ENCODE results near the gene C16orf92.
"Not testable (repeated sequence)": the region's sequence is repeated elsewhere in the genome, so short reads cannot be mapped to it uniquely, and the experiment has no call there.

The C16orf92 gene

DNA sequence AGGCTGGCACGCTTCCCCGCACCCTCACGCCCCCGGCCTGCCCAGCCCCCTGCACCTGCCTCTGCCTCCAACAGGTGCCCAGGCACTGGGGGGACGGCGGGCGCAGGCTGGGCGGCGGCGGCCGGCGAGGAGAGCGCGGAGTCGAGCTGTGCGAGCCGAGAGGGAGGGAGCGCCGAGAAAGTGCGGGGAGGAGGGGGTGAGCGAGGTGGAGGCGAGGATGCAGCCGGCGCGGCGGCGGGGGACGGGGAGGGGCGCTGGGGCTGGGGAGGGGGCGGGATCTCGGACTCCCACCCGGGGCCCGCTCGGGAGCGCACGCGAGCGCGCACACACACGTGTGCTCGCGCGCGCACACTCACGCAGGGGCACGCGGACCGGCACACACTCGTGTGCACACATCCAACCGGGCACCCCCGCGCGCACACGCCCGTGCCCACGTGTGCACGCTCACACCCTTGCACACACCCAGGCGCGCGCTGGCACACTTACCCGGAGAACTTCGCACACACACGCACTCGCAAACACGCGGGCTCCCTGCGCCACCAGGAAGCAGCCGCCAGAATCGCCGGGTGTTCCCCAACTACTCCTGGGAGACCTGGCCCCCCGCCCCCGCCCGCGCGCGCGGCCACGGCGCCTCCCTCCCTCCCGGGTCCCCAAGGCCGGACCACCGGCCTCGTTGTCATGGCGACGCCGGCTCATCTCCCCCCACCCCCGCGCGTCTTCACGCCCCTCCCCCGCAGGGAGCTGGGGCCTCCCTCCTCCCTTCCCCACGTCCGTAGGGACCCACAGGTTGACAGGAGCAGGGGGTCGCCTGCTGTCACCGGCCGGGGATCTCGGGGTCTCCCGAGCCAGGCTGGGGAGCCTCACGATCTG is 11.9 kb upstream of the C16orf92 start, which contains the start of gene DOC2A:
TSS of gene DOC2A (minus strand) at position 184 of the 870 bp plus-strand sequence. CDS start 805 bp downstream, outside the sequence.
- Mint-ChIP-seq H3K4me1 (peaks cover 5% of the 10 kb centered on the region), H3K36me3 (ENCODE audit: low read depth) (no peaks in the 10 kb centered on the region), H3K4me3 (peak within 1 kb of the TSS; percentile 84 to 88 (median 87)), H3K27ac (no peak within 1 kb of the TSS), H3K9me3 (no peaks in the 10 kb centered on the region), H3K27me3 (ENCODE audit: low read depth) (peaks cover 45% of the 10 kb centered on the region)
- TF ChIP-seq, protein P1, sequence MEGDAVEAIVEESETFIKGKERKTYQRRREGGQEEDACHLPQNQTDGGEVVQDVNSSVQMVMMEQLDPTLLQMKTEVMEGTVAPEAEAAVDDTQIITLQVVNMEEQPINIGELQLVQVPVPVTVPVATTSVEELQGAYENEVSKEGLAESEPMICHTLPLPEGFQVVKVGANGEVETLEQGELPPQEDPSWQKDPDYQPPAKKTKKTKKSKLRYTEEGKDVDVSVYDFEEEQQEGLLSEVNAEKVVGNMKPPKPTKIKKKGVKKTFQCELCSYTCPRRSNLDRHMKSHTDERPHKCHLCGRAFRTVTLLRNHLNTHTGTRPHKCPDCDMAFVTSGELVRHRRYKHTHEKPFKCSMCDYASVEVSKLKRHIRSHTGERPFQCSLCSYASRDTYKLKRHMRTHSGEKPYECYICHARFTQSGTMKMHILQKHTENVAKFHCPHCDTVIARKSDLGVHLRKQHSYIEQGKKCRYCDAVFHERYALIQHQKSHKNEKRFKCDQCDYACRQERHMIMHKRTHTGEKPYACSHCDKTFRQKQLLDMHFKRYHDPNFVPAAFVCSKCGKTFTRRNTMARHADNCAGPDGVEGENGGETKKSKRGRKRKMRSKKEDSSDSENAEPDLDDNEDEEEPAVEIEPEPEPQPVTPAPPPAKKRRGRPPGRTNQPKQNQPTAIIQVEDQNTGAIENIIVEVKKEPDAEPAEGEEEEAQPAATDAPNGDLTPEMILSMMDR (IDR thresholded peaks at IDR 0.05; ENCODE audit: unreplicated experiment in 3 of 3): no peak

DNA sequence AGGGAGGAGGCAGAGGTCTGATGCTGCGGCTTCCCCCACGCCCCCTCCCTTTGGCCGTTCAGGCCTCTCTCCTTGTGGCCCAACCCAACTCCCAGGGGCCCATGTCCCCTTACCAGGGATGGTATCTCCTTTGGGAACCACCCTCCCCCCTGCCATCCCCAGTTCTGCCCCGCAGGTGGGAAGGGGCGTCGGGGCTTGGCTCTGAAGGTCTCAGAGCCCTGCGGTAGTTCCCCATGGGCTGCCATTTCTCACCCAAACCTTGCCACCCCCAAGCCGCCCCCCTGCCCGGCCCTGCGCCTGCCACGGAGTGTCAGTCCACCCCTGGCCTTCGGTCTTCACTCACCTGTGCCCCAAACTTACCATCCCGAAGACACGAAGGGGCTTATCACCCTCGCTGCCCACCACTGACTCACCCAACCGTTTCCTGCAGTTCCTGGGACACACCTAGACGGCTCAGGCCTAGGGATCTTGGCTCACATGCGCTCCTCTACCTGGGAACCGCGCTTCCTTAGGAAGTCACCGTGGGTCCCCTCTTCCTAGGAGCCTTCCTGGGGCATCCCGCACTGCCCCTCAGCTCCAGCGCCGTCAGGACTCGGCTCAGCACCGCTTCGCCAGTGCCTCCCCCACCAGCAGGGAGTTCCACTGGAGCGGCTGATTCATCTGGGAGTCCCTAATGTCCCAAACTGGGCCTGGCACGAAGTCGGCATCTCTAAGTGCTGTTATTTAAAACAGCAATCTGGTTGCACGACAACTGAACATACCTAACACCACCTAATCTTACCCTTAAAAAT is 11.1 kb upstream of the C16orf92 start:
- TF ChIP-seq, protein P1 (IDR thresholded peaks at IDR 0.05; ENCODE audit: unreplicated experiment in 3 of 3): no peak
- Mint-ChIP-seq H3K36me3 (ENCODE audit: low read depth) (no peaks in the 10 kb centered on the region), H3K4me1 (peaks cover 5% of the 10 kb centered on the region), H3K9me3 (no peaks in the 10 kb centered on the region), H3K4me3 (peak overlapping the region; percentile 84 to 88 (median 87)), H3K27ac (no peak overlapping the region), H3K27me3 (ENCODE audit: low read depth) (peaks cover 50% of the 10 kb centered on the region)

- not testable (repeated sequence) for H3K4me1 Mint-ChIP-seq; H3K36me3 Mint-ChIP-seq (ENCODE audit: low read depth); H3K27ac Mint-ChIP-seq; H3K9me3 Mint-ChIP-seq
- Mint-ChIP-seq H3K27me3 (ENCODE audit: low read depth) (peaks cover 50% of the 10 kb centered on the region), H3K4me3 (peak overlapping the region in 2 of 3 experiments; percentile 40 to 84)
These were observed 10.4 kb upstream of the C16orf92 start for GRCh38 chr16:30012598-30012997.

GRCh38 chr16:30015450-30015849 is 7.5 kb upstream of the C16orf92 start:
- not testable (repeated sequence) for H3K36me3 Mint-ChIP-seq (ENCODE audit: low read depth); H3K27ac Mint-ChIP-seq; H3K9me3 Mint-ChIP-seq; H3K4me1 Mint-ChIP-seq
- Mint-ChIP-seq H3K4me3 (peak overlapping the region in 1 of 3 experiments; percentile 30), H3K27me3 (ENCODE audit: low read depth) (peaks cover 36% of the 10 kb centered on the region)

DNA sequence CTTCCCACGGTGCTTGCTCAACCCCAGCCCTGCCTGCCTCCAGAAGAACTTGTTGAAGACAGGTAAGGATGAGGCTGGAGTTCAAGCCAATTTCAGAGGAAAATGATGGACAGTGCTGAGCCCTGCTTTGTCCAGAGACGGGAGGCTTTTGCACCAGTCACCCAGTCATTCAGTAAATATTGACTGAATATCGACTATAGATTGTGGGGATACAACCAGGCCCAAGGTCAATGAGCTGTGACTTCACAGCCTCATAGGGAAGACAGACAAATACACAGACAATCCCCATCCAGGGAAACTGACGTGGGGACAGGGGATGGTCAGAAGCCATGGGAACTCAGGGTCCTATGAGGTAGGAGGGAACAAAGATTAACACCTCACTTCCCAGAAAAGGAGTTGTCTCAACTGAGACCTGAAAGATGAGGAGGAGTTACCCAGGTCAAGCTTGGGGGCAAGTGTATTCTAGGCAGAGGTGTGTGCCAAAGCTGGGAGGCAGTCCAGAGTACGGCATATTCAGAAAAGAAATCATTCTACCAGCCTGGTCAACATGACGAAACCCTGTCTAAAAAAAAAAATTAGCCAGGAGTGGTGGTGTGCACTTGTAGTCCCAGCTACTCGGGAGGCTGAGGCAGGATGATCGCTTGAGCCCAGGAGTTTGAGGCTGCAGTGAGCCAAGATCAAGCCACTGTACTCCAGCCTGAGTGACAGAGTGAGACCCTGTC is 6.3 kb upstream of the C16orf92 start:
- no peaks in the 10 kb centered on the region for H3K9me3 Mint-ChIP-seq
- peaks cover 45% of the 10 kb centered on the region for H3K27me3 Mint-ChIP-seq (ENCODE audit: low read depth)
- H3K27ac Mint-ChIP-seq: no peak overlapping the region
- H3K4me3 Mint-ChIP-seq: no peak overlapping the region
- H3K36me3 Mint-ChIP-seq (ENCODE audit: low read depth): no peaks in the 10 kb centered on the region
- TF ChIP-seq, protein P1 (IDR thresholded peaks at IDR 0.05; ENCODE audit: unreplicated experiment in 3 of 3): no peak
- H3K4me1 Mint-ChIP-seq: peaks cover 5% of the 10 kb centered on the region

DNA sequence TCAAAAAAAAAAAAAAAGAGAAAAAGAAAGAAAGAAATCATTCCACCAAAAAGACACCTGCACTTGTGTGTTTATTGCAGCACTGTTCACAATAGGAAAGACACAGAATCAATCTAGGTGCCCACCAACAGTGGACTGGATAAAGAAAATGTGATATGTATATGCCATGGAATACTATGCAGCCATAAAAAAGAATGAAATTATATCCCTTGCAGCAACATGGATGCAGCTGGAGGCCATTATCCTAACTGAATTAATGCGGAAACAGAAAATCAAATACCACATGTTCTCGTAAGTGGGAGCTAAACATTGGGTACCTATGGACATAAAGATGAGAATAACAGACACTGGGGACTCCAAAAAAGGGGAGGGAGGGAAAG is 5.7 kb upstream of the C16orf92 start:
- H3K4me1 Mint-ChIP-seq: no peaks in the 10 kb centered on the region
- H3K27ac Mint-ChIP-seq: no peak overlapping the region
- H3K36me3 Mint-ChIP-seq (ENCODE audit: low read depth): no peaks in the 10 kb centered on the region
- TF ChIP-seq, protein P1 (IDR thresholded peaks at IDR 0.05; ENCODE audit: unreplicated experiment in 3 of 3): no peak
- H3K4me3 Mint-ChIP-seq: no peak overlapping the region
- peaks cover 40% of the 10 kb centered on the region for H3K27me3 Mint-ChIP-seq (ENCODE audit: low read depth)
- H3K9me3 Mint-ChIP-seq: no peaks in the 10 kb centered on the region

- not testable (repeated sequence) for H3K4me1 Mint-ChIP-seq; H3K9me3 Mint-ChIP-seq; H3K36me3 Mint-ChIP-seq (ENCODE audit: low read depth); H3K27ac Mint-ChIP-seq; H3K4me3 Mint-ChIP-seq
- H3K27me3 Mint-ChIP-seq (ENCODE audit: low read depth): peaks cover 40% of the 10 kb centered on the region
These were observed 5.1 kb upstream of the C16orf92 start for GRCh38 chr16:30017937-30018336.
